ENCODE measurements around the gene REG4.
"Not testable (repeated sequence)": the region's sequence is repeated elsewhere in the genome, so short reads cannot be mapped to it uniquely, and the experiment has no call there.

REG4 gene

DNA sequence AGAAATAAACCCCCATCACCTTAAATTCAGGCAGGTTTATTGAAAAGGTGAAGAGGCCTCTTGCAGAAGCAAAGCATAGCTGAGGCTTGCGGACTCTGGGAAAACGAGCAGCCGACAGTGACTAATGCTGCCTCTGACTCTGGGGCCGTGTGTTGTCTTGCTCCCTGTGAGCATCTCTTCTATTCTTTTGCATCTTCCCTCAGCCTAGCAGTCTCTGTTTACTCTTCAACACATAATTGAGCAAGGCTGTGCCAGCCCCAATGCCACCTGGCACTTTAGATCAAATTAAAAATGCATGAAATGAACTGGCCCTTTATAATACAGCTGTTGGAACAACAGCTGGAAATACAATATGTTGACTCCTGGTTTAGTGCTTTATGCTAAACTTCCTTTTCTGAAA, 18.4 kb upstream of the REG4 start:
- Histone ChIP-seq H3K36me3 (ENCODE audit: control insufficient read depth in 2 of 2, insufficient read depth in 1 of 2, low read length in 2 of 2) (no peaks in the 10 kb centered on the region), H3K4me1 (ENCODE audit: control insufficient read depth, insufficient read depth, low read length) (no peaks in the 10 kb centered on the region), H3K9me3 (ENCODE audit: control insufficient read depth, insufficient read depth, low read depth, low read length) (no peaks in the 10 kb centered on the region), H3K4me3 (ENCODE audit: low read depth, low read length) (no peak overlapping the region), H3K27ac (ENCODE audit: extremely low read depth, low read depth, low read length) (no peak overlapping the region)
- ChIA-PET POLR2A (interaction anchor here (0.6 kb wide), 1 partner anchor 42 kb away, joined by 4 read pairs; no protein-coding TSS in a partner anchor), CTCF (interaction anchor here (1.2 kb wide), 1 partner anchor 21 kb away, joined by 3 read pairs; no protein-coding TSS in a partner anchor)
- TF ChIP-seq ZNF843 (tag by site-specific recombination; IDR thresholded peaks at IDR 0.05) (no peak), ZNF521 (tag by site-specific recombination; IDR thresholded peaks at IDR 0.05) (no peak), ZNF112 (tag by site-specific recombination; IDR thresholded peaks at IDR 0.05) (no peak), ZNF266 (tag by site-specific recombination; IDR thresholded peaks at IDR 0.05; ENCODE audit: low read depth) (no peak), KLF9 (tag by site-specific recombination; IDR thresholded peaks at IDR 0.05; ENCODE audit: low read depth) (no peak), ZNF121 (tag by site-specific recombination; IDR thresholded peaks at IDR 0.05) (no peak), ZNF621 (tag by site-specific recombination; IDR thresholded peaks at IDR 0.05) (no peak), ZNF747 (tag by site-specific recombination; IDR thresholded peaks at IDR 0.05) (no peak)
- TF ChIP-seq, protein P1, sequence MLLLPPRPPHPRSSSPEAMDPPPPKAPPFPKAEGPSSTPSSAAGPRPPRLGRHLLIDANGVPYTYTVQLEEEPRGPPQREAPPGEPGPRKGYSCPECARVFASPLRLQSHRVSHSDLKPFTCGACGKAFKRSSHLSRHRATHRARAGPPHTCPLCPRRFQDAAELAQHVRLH (tag by site-specific recombination; IDR thresholded peaks at IDR 0.05) = no peak
- TF ChIP-seq, protein P2, sequence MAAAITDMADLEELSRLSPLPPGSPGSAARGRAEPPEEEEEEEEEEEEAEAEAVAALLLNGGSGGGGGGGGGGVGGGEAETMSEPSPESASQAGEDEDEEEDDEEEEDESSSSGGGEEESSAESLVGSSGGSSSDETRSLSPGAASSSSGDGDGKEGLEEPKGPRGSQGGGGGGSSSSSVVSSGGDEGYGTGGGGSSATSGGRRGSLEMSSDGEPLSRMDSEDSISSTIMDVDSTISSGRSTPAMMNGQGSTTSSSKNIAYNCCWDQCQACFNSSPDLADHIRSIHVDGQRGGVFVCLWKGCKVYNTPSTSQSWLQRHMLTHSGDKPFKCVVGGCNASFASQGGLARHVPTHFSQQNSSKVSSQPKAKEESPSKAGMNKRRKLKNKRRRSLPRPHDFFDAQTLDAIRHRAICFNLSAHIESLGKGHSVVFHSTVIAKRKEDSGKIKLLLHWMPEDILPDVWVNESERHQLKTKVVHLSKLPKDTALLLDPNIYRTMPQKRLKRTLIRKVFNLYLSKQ (tag by site-specific recombination; IDR thresholded peaks at IDR 0.05; ENCODE audit: borderline replicate concordance) = no peak
- TF ChIP-seq, protein P3, sequence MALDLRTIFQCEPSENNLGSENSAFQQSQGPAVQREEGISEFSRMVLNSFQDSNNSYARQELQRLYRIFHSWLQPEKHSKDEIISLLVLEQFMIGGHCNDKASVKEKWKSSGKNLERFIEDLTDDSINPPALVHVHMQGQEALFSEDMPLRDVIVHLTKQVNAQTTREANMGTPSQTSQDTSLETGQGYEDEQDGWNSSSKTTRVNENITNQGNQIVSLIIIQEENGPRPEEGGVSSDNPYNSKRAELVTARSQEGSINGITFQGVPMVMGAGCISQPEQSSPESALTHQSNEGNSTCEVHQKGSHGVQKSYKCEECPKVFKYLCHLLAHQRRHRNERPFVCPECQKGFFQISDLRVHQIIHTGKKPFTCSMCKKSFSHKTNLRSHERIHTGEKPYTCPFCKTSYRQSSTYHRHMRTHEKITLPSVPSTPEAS (tag by site-specific recombination; IDR thresholded peaks at IDR 0.05) = no peak

DNA sequence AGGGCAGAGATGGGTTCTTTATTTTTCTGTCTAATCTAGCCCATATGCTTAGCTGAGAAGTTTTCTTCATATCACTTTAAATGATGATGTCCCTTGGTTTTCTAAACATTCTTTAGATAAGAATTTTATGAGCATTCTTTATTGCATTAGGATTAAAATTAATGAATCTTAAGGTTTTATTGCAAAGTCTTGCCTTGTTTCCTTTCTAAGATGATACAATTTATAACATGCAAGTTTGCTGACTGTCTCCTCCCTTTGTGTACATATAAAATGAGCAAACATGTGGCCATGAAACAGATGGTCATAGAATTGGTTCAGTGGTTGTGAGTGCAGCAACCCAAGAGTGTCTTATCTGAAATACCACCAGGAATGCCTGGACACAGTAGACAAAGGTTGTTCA, 17.7 kb upstream of the REG4 start:
- H3K27ac ChIP-seq (ENCODE audit: extremely low read depth, low read depth, low read length); POLR2A ChIA-PET; H3K4me1 ChIP-seq (ENCODE audit: control insufficient read depth, insufficient read depth, low read length); H3K36me3 ChIP-seq (ENCODE audit: control insufficient read depth in 2 of 2, insufficient read depth in 1 of 2, low read length in 2 of 2); H3K4me3 ChIP-seq (ENCODE audit: low read depth, low read length); CTCF ChIA-PET; H3K9me3 ChIP-seq (ENCODE audit: control insufficient read depth, insufficient read depth, low read depth, low read length): not testable (repeated sequence)

DNA sequence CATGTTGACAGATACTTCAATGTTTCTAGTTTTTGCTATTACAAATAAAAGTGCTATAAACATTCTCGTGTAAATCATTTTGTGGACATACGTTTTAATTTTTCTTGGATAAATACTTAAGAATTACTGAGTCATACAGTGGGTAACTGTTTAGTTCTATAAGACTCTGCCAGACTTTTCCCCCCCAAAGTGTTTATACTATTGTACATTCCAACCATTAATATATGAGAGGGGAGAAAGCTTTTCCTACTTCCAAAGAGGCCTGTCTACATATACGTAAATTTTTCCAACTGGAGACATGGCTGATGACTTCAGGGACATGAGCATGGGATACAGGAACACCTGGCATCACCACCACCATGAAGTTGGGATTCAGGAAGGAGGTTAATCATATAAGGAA, 17.0 kb upstream of the REG4 start:
- no peak for TF ChIP-seq HOXC10 (CRISPR knock-in tag; IDR thresholded peaks at IDR 0.05)
- TF ChIP-seq, protein P4, sequence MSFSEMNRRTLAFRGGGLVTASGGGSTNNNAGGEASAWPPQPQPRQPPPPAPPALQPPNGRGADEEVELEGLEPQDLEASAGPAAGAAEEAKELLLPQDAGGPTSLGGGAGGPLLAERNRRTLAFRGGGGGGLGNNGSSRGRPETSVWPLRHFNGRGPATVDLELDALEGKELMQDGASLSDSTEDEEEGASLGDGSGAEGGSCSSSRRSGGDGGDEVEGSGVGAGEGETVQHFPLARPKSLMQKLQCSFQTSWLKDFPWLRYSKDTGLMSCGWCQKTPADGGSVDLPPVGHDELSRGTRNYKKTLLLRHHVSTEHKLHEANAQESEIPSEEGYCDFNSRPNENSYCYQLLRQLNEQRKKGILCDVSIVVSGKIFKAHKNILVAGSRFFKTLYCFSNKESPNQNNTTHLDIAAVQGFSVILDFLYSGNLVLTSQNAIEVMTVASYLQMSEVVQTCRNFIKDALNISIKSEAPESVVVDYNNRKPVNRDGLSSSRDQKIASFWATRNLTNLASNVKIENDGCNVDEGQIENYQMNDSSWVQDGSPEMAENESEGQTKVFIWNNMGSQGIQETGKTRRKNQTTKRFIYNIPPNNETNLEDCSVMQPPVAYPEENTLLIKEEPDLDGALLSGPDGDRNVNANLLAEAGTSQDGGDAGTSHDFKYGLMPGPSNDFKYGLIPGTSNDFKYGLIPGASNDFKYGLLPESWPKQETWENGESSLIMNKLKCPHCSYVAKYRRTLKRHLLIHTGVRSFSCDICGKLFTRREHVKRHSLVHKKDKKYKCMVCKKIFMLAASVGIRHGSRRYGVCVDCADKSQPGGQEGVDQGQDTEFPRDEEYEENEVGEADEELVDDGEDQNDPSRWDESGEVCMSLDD (tag by site-specific recombination; IDR thresholded peaks at IDR 0.05) = no peak
- Histone ChIP-seq H3K27ac (ENCODE audit: extremely low read depth, low read depth, low read length) (no peak overlapping the region), H3K4me1 (ENCODE audit: control insufficient read depth, insufficient read depth, low read length) (no peaks in the 10 kb centered on the region), H3K36me3 (ENCODE audit: control insufficient read depth in 2 of 2, insufficient read depth in 1 of 2, low read length in 2 of 2) (no peaks in the 10 kb centered on the region), H3K9me3 (ENCODE audit: control insufficient read depth, insufficient read depth, low read depth, low read length) (no peaks in the 10 kb centered on the region), H3K4me3 (ENCODE audit: low read depth, low read length) (no peak overlapping the region)
- POLR2A ChIA-PET = no interaction called here
- CTCF ChIA-PET = interaction anchor here (0.6 to 1.7 kb wide), 4 partner anchors 11 to 1254 kb away, joined by 3 to 6 read pairs (median 4); no protein-coding TSS in a partner anchor

DNA sequence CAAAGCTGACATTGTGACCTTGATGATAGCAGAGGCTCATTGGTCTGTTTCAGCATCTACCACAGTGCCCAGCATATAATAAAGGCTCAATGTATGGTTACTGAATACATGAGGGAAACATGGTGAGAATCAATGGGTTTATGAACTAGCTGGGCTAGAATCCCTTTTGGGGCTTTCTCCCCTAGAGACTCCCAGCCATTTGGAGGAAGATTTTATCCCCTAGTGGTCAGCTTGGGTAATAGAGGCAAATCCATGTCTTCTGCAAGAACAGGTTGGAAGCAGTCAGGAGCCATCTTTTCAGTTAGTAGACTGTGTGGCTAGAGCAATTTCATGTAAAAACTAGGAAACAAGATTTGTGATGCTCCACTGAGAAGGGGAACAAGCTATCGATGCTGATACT, 15.8 kb upstream of the REG4 start:
- no peaks in the 10 kb centered on the region for H3K4me1 ChIP-seq (ENCODE audit: control insufficient read depth, insufficient read depth, low read length)
- no peaks in the 10 kb centered on the region for H3K36me3 ChIP-seq (ENCODE audit: control insufficient read depth in 2 of 2, insufficient read depth in 1 of 2, low read length in 2 of 2)
- no peak overlapping the region for H3K27ac ChIP-seq (ENCODE audit: extremely low read depth, low read depth, low read length)
- ChIA-PET POLR2A (no interaction called here), CTCF (interaction anchor here (0.6 to 5.5 kb wide), 10 partner anchors 9 to 43 kb away, joined by 3 to 28 read pairs (median 4); no protein-coding TSS in a partner anchor)
- no peak overlapping the region for H3K4me3 ChIP-seq (ENCODE audit: low read depth, low read length)
- no peak for TF ChIP-seq ZNF239 (tag by site-specific recombination; IDR thresholded peaks at IDR 0.05)
- TF ChIP-seq ZBTB8A (tag by site-specific recombination; IDR thresholded peaks at IDR 0.05) = no peak
- no peak for TF ChIP-seq ZNF404 (tag by site-specific recombination; IDR thresholded peaks at IDR 0.05)
- TF ChIP-seq ZNF202 (tag by site-specific recombination; IDR thresholded peaks at IDR 0.05; ENCODE audit: borderline replicate concordance) = no peak
- no peaks in the 10 kb centered on the region for H3K9me3 ChIP-seq (ENCODE audit: control insufficient read depth, insufficient read depth, low read depth, low read length)

Measured in HEK293 (cell line).